Activated CD4-positive, alpha-beta T cell treated with anti-CD3 and anti-CD28 coated beads for 36 hours (primary cell): ENCODE measurements around the gene MDH1B. TPM values are rescaled to one million over a fixed set of nuclear protein-coding genes. Genes with fewer than 3 reads are reported as not detected.

Source experiments
- ATAC-seq: fragments of 200-7000 bp; cut with Tn5 transposase; one replicate; pipeline ENCODE4 v1.10.0; 2021; ENCODE audit warnings: mild to moderate bottlenecking, moderate library complexity
- CTCF ChIA-PET: fragments of 350-600 bp; sonication (Branson Sonifier 250); formaldehyde crosslinking; loops from one replicate; lab custom pipeline; 2021; ENCODE audit warnings: antibody characterized with exemption; lab: Charles Lee
- POLR2A ChIA-PET: fragments of 350-600 bp; sonication (Branson Sonifier 250); formaldehyde crosslinking; loops from one replicate; lab custom pipeline; 2021; ENCODE audit warnings: antibody characterized with exemption, inconsistent platforms; lab: Charles Lee
- DNase-seq: peaks from one replicate; pipeline ENCODE4 v3.0.0-alpha.2; 2020
- H3K27ac Mint-ChIP-seq: one replicate; pipeline ENCODE4 v1.8.0; 2021; ENCODE audit warnings: mixed read lengths
- H3K27me3 Mint-ChIP-seq: one replicate; pipeline ENCODE4 v1.8.0; 2021; ENCODE audit warnings: mixed read lengths
- H3K36me3 Mint-ChIP-seq: one replicate; pipeline ENCODE4 v1.8.0; 2021; ENCODE audit warnings: low read depth, mixed read lengths
- H3K4me1 Mint-ChIP-seq: one replicate; pipeline ENCODE4 v1.8.0; 2021; ENCODE audit warnings: mixed read lengths
- H3K4me3 Mint-ChIP-seq: one replicate; pipeline ENCODE4 v1.8.0; 2021; ENCODE audit warnings: mild to moderate bottlenecking, moderate library complexity, mixed read lengths
- H3K9me3 Mint-ChIP-seq: one replicate; pipeline ENCODE4 v1.8.0; 2021; ENCODE audit warnings: low read depth, mixed read lengths
- intact Hi-C, 2 experiments: fragments of 100-400 bp; cut with DNase I in 1 of 2; cut with micrococcal nuclease in 1 of 2; formaldehyde crosslinking; loops; one replicate each; pipeline versions ENCODE4 v1.14.2 to v1.15.1; 2022 to 2024; cut with DNase I, micrococcal nuclease
- total RNA-seq, 2 experiments: library from RNA; stranded (reverse); gene quantifications; one replicate each; pipeline ENCODE4 v1.2.3, GENCODE V29; 2021

Gene MDH1B
- total RNA-seq, 2 experiments from 2014 or later: 0.83 to 1.3 TPM

DNA sequence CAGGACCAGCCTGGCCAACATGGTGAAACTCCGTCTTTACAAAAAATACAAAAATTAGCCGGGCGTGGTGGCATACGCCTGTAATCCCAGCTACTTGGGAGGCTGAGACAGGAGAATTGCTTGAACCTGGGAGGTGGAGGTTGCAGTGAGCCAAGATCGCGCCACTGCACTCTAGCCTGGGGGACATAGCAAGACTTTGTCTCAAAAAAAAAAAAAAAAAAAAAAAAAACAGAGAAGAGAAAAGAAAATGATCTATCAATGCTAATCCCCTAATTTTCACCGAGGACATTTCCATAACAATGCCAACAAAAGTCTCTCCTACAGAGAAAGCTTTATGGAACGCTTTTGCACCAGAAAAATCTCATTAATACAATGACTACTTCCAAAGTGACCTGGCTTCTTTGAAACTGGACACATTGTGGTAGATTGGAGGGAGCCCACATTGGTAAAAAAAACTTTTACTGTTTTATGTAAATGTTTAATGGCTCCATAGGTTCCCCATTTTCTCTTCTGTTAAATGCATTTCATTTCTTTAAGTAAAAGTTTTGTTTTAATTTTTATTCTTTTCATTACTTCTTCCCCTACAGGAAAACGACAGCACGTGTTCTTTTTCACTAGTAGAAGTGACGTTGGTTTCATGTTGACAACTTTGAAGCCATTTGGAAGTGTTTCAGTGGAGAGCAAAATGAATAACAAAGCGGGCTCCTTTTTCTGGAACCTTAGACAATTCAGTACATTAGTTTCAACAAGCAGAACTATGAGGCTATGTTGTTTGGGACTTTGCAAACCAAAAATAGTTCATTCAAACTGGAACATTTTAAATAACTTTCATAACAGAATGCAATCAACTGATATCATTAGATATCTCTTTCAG, 1.2 kb upstream of the MDH1B start:
- CTCF ChIA-PET: interaction anchor here (0.8 to 1.6 kb wide), 3 partner anchors 14 to 859 kb away, joined by 3 to 9 read pairs (median 3); partner anchors contain the start of gene METTL21A
- peak overlapping the region; percentile 93 for H3K4me3 Mint-ChIP-seq
- H3K9me3 Mint-ChIP-seq: no peaks in the 10 kb centered on the region
- peaks cover 37% of the 10 kb centered on the region for H3K4me1 Mint-ChIP-seq
- no peaks in the 10 kb centered on the region for H3K27me3 Mint-ChIP-seq
- DNase-seq: no peak
- no peak for ATAC-seq
- H3K27ac Mint-ChIP-seq: peak overlapping the region; percentile 98
- H3K36me3 Mint-ChIP-seq: peaks cover 30% of the 10 kb centered on the region
- POLR2A ChIA-PET: interaction anchor here (0.7 to 1.1 kb wide), 3 partner anchors 17 to 763 kb away, joined by 3 to 4 read pairs (median 3); partner anchors contain the start of gene CREB1
- intact Hi-C loops: loop anchor here in 1 of 2 experiments (5.0 kb wide), 3 partner anchors 494 to 1501 kb away; partner anchors contain the start of genes PIKFYVE and ZDBF2

- no peaks in the 10 kb centered on the region for H3K9me3 Mint-ChIP-seq
- intact Hi-C loops: loop anchor here (1.0 to 5.0 kb wide), 8 partner anchors 27 to 1503 kb away; partner anchors contain the start of genes METTL21A (in 2 of the 2), CREB1 (in 1 of the 2), EEF1B2 (in 1 of the 2) and NDUFS1 (in 1 of the 2)
- ATAC-seq: no peak
- POLR2A ChIA-PET: interaction anchor here (0.7 to 1.1 kb wide), 6 partner anchors 28 to 765 kb away, joined by 3 to 4 read pairs (median 4); partner anchors contain the start of genes CREB1, EEF1B2 and KLF7
- peaks cover 19% of the 10 kb centered on the region for H3K36me3 Mint-ChIP-seq
- CTCF ChIA-PET: interaction anchor here (0.6 to 1.6 kb wide), 6 partner anchors 16 to 60 kb away, joined by 3 to 9 read pairs (median 4); no protein-coding TSS in a partner anchor
- DNase-seq: no peak
- peak overlapping the region; percentile 93 for H3K4me3 Mint-ChIP-seq
- H3K4me1 Mint-ChIP-seq: peaks cover 34% of the 10 kb centered on the region
- peaks cover 4% of the 10 kb centered on the region for H3K27me3 Mint-ChIP-seq
- peak overlapping the region; percentile 98 for H3K27ac Mint-ChIP-seq
Measured at GRCh38 chr2:206764673-206765241, 371 bp downstream of the MDH1B start.

- H3K9me3 Mint-ChIP-seq: no peaks in the 10 kb centered on the region
- H3K27ac Mint-ChIP-seq: no peak overlapping the region
- ChIA-PET POLR2A (no interaction called here), CTCF (interaction anchor here (1.0 kb wide), 1 partner anchor 8 kb away, joined by 4 read pairs; no protein-coding TSS in a partner anchor)
- peaks cover 29% of the 10 kb centered on the region for H3K27me3 Mint-ChIP-seq
- no peak for DNase-seq
- H3K36me3 Mint-ChIP-seq: no peaks in the 10 kb centered on the region
- ATAC-seq: no peak
- no peak overlapping the region for H3K4me3 Mint-ChIP-seq
- intact Hi-C loops: no loop called here
- H3K4me1 Mint-ChIP-seq: no peaks in the 10 kb centered on the region
Measured at GRCh38 chr2:206756816-206757215, 8.3 kb downstream of the MDH1B start.

GRCh38 chr2:206740800-206741199, 24.3 kb downstream of the MDH1B start:
- H3K4me3 Mint-ChIP-seq: no peak overlapping the region
- H3K9me3 Mint-ChIP-seq: no peaks in the 10 kb centered on the region
- POLR2A ChIA-PET: no interaction called here
- ATAC-seq (no peak), DNase-seq (no peak)
- peaks cover 14% of the 10 kb centered on the region for H3K27me3 Mint-ChIP-seq
- peaks cover 7% of the 10 kb centered on the region for H3K4me1 Mint-ChIP-seq
- no peak overlapping the region for H3K27ac Mint-ChIP-seq
- H3K36me3 Mint-ChIP-seq: no peaks in the 10 kb centered on the region
- CTCF ChIA-PET: interaction anchor here (0.7 kb wide), 1 partner anchor 44 kb away, joined by 3 read pairs; no protein-coding TSS in a partner anchor
- intact Hi-C loops: no loop called here

DNA sequence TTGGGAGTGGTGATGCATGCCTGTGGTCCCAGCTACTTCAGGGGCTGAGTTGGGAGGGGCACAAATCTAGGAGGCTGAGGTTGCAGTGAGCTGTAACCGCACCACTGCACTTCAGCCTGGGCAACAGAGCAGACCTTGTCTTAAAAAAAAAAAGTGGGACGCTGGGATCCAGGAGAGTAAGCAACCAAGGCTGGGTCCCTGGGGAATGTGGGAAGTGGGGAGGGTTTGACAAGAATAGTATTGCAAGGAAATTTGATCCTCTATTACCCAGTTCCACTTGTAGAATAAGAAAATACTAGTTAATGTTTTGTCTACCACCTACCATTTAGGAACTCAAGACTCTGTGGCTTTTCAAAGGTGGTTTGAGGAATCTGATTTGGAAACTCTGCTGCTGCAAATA, 25.9 kb downstream of the MDH1B start:
- Mint-ChIP-seq H3K36me3 (no peaks in the 10 kb centered on the region), H3K4me3 (no peak overlapping the region), H3K4me1 (peaks cover 7% of the 10 kb centered on the region), H3K9me3 (no peaks in the 10 kb centered on the region), H3K27me3 (peaks cover 15% of the 10 kb centered on the region), H3K27ac (no peak overlapping the region)
- ATAC-seq (no peak), DNase-seq (no peak)
- ChIA-PET CTCF (interaction anchor here (1.2 kb wide), 1 partner anchor 44 kb away, joined by 4 read pairs; no protein-coding TSS in a partner anchor), POLR2A (no interaction called here)
- intact Hi-C loops: no loop called here

- H3K4me1 Mint-ChIP-seq: peaks cover 7% of the 10 kb centered on the region
- intact Hi-C loops: loop anchor here (1.0 kb wide), 1 partner anchor 28 kb away; the partner anchor contains the start of genes FASTKD2 (in 2 of the 2) and MDH1B (in 2 of the 2)
- ATAC-seq (peak; percentile 97), DNase-seq (peak; percentile 28)
- H3K4me3 Mint-ChIP-seq: no peak overlapping the region
- no peaks in the 10 kb centered on the region for H3K36me3 Mint-ChIP-seq
- H3K27ac Mint-ChIP-seq: no peak overlapping the region
- ChIA-PET CTCF (interaction anchor here (0.6 to 1.2 kb wide), 5 partner anchors 18 to 388 kb away, joined by 3 to 4 read pairs (median 3); partner anchors contain the start of genes FASTKD2 and MDH1B), POLR2A (interaction anchor here (1.3 kb wide), 1 partner anchor 28 kb away, joined by 3 read pairs; no protein-coding TSS in a partner anchor)
- peaks cover 13% of the 10 kb centered on the region for H3K27me3 Mint-ChIP-seq
- H3K9me3 Mint-ChIP-seq: no peaks in the 10 kb centered on the region
Measured at GRCh38 chr2:206736935-206737334, 28.2 kb downstream of the MDH1B start.

DNA sequence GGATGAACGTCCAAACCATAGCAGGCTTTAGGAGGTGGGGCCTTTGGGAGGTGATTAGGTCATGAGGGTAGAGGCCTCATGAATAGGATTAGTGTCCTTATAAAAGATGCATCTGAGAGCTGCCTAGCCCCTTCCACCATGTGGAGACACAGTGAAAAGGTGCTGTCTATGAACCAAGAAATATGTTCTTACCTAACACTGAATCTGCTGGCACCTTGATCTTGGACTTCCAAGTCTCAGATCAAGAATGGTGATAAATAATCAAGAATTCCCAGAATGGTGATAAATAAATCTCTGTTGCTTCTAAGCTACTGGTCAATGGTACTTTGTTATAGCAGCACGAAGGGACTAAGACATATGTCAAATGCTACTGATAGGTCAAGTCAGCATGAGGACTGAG, 31.8 kb downstream of the MDH1B start:
- intact Hi-C loops: no loop called here
- Mint-ChIP-seq H3K4me1 (peaks cover 8% of the 10 kb centered on the region), H3K27me3 (peaks cover 30% of the 10 kb centered on the region), H3K4me3 (no peak overlapping the region), H3K36me3 (no peaks in the 10 kb centered on the region), H3K27ac (no peak overlapping the region), H3K9me3 (no peaks in the 10 kb centered on the region)
- ChIA-PET CTCF (interaction anchor here (0.6 kb wide), 1 partner anchor 94 kb away, joined by 3 read pairs; no protein-coding TSS in a partner anchor), POLR2A (no interaction called here)
- ATAC-seq: no peak
- DNase-seq: no peak

GRCh38 chr2:206728277-206729199, 36.6 kb downstream of the MDH1B start:
- Mint-ChIP-seq H3K4me3 (no peak overlapping the region), H3K36me3 (no peaks in the 10 kb centered on the region), H3K9me3 (no peaks in the 10 kb centered on the region), H3K4me1 (peaks cover 5% of the 10 kb centered on the region), H3K27me3 (peaks cover 44% of the 10 kb centered on the region), H3K27ac (no peak overlapping the region)
- DNase-seq: peak; percentile 40
- POLR2A ChIA-PET: interaction anchor here (0.5 kb wide), 1 partner anchor 24 kb away, joined by 3 read pairs; no protein-coding TSS in a partner anchor
- intact Hi-C loops: no loop called here
- peak; percentile 90 for ATAC-seq
- CTCF ChIA-PET: no interaction called here

GRCh38 chr2:206727287-206727686, 37.8 kb downstream of the MDH1B start:
- Mint-ChIP-seq H3K9me3 (peaks cover under 1% of the 10 kb centered on the region), H3K27ac (no peak overlapping the region), H3K27me3 (peaks cover 45% of the 10 kb centered on the region), H3K4me1 (peaks cover 5% of the 10 kb centered on the region), H3K36me3 (no peaks in the 10 kb centered on the region), H3K4me3 (no peak overlapping the region)
- DNase-seq (no peak), ATAC-seq (no peak)
- ChIA-PET CTCF (no interaction called here), POLR2A (no interaction called here)
- intact Hi-C loops: no loop called here

DNA sequence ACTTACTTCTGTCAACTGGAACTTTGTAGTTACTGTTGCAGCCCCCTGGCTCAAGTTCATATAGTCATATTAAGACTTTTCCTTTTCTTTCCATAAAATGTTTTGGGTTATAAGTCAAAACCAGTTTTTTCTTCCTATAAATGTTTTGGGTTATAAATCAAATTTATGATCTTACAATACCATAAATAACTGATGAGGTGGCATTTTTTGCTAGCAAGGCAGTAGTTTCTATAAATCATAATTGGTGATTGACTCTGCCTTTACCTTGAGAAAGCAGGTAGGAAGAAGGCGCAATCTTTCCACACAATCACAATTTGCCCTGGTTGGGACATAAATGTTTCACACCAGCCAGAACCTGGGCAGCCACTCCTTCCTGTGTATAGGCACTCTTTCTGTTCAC, 41.8 kb downstream of the MDH1B start:
- Mint-ChIP-seq H3K9me3 (peaks cover 4% of the 10 kb centered on the region), H3K4me3 (no peak overlapping the region), H3K36me3 (no peaks in the 10 kb centered on the region), H3K4me1 (peaks cover 3% of the 10 kb centered on the region), H3K27me3 (peaks cover 36% of the 10 kb centered on the region), H3K27ac (no peak overlapping the region)
- DNase-seq: no peak
- ChIA-PET POLR2A (no interaction called here), CTCF (no interaction called here)
- ATAC-seq: no peak
- intact Hi-C loops: no loop called here
